Measurements from ENCODE around the gene SAFB. TPM values are rescaled to one million over a fixed set of nuclear protein-coding genes. Genes with fewer than 3 reads are reported as not detected.

The SAFB gene
- total RNA-seq, 6 experiments from 2014 or later = 31.2 to 45.7 (median 32.8) TPM

GRCh38 chr19:5590151-5590864 lies 32.6 kb upstream of the SAFB start:
- Histone ChIP-seq H3K36me3 (peaks cover 6 to 82% (median 54%) of the 10 kb centered on the region in 4 donors), H3K9me3 (no peaks in the 10 kb centered on the region), H3K4me1 (no peaks in the 10 kb centered on the region), H3K27me3 (no peaks in the 10 kb centered on the region), H3K4me3 (no peak overlapping the region), H3K27ac (no peak overlapping the region)
- TF ChIP-seq, protein P1, sequence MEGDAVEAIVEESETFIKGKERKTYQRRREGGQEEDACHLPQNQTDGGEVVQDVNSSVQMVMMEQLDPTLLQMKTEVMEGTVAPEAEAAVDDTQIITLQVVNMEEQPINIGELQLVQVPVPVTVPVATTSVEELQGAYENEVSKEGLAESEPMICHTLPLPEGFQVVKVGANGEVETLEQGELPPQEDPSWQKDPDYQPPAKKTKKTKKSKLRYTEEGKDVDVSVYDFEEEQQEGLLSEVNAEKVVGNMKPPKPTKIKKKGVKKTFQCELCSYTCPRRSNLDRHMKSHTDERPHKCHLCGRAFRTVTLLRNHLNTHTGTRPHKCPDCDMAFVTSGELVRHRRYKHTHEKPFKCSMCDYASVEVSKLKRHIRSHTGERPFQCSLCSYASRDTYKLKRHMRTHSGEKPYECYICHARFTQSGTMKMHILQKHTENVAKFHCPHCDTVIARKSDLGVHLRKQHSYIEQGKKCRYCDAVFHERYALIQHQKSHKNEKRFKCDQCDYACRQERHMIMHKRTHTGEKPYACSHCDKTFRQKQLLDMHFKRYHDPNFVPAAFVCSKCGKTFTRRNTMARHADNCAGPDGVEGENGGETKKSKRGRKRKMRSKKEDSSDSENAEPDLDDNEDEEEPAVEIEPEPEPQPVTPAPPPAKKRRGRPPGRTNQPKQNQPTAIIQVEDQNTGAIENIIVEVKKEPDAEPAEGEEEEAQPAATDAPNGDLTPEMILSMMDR (IDR thresholded peaks at IDR 0.05) = no peak
- TF ChIP-seq POLR2A (IDR thresholded peaks at IDR 0.05) = no peak
- no CpG with 5 or more reads among the region's 22 CpGs for WGBS (ENCODE audit: insufficient coverage, low coverage, low lambda C conversion rate, missing lambda C conversion rate)
- ATAC-seq = no peak
- no peak for DNase-seq
- intact Hi-C loops (cut with DNase I) = no loop called here

DNA sequence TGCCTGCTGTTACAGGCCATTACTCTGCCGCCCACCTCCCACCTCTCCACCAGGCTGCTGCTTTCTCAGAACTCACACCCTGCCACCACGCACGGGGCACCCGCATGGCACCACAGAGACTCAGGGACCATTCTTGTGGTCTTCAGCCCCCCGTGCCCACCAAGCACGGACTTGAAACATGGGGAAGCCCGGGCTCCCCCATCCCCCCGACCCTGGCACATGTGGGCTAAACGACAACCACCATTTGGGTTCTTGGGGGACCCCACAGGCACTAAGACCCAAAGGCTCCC lies 32.1 kb upstream of the SAFB start:
- H3K9me3 ChIP-seq = no peaks in the 10 kb centered on the region
- intact Hi-C loops (cut with DNase I) = no loop called here
- H3K4me3 ChIP-seq = no peak overlapping the region
- WGBS (ENCODE audit: insufficient coverage, low coverage, low lambda C conversion rate, missing lambda C conversion rate) = 100% methylated on average over 5 of the region's 9 CpGs
- H3K4me1 ChIP-seq = no peaks in the 10 kb centered on the region
- TF ChIP-seq, protein P1 (IDR thresholded peaks at IDR 0.05) = no peak
- no peak for TF ChIP-seq POLR2A (IDR thresholded peaks at IDR 0.05)
- DNase-seq (no peak), ATAC-seq (no peak)
- H3K27me3 ChIP-seq = no peaks in the 10 kb centered on the region
- H3K27ac ChIP-seq = no peak overlapping the region
- peaks cover 6 to 87% (median 57%) of the 10 kb centered on the region in 4 donors for H3K36me3 ChIP-seq

GRCh38 chr19:5591476-5591875 lies 31.4 kb upstream of the SAFB start:
- Histone ChIP-seq H3K27ac (no peak overlapping the region), H3K27me3 (no peaks in the 10 kb centered on the region), H3K36me3 (peaks cover 6 to 92% (median 58%) of the 10 kb centered on the region in 4 donors), H3K4me3 (no peak overlapping the region), H3K9me3 (no peaks in the 10 kb centered on the region), H3K4me1 (no peaks in the 10 kb centered on the region)
- ATAC-seq (no peak), DNase-seq (no peak)
- WGBS (ENCODE audit: insufficient coverage, low coverage, low lambda C conversion rate, missing lambda C conversion rate) = 85% methylated on average over 16 of the region's 17 CpGs
- intact Hi-C loops (cut with DNase I) = no loop called here
- TF ChIP-seq, protein P1 (IDR thresholded peaks at IDR 0.05) = no peak
- no peak for TF ChIP-seq POLR2A (IDR thresholded peaks at IDR 0.05)

GRCh38 chr19:5592531-5593342 lies 30.1 kb upstream of the SAFB start:
- ATAC-seq (no peak), DNase-seq (no peak)
- no peaks in the 10 kb centered on the region for H3K27me3 ChIP-seq
- H3K9me3 ChIP-seq = no peaks in the 10 kb centered on the region
- 89% methylated on average over 19 of the region's 24 CpGs for WGBS (ENCODE audit: insufficient coverage, low coverage, low lambda C conversion rate, missing lambda C conversion rate)
- TF ChIP-seq, protein P1 (IDR thresholded peaks at IDR 0.05) = no peak
- TF ChIP-seq POLR2A (IDR thresholded peaks at IDR 0.05) = no peak
- H3K36me3 ChIP-seq = peaks cover 6 to 98% (median 63%) of the 10 kb centered on the region in 4 donors
- no peaks in the 10 kb centered on the region for H3K4me1 ChIP-seq
- intact Hi-C loops (cut with DNase I) = no loop called here
- no peak overlapping the region for H3K27ac ChIP-seq
- no peak overlapping the region for H3K4me3 ChIP-seq
